ENCODE data around the gene SERTAD3. TPM values are rescaled to one million over a fixed set of nuclear protein-coding genes. Genes with fewer than 3 reads are reported as not detected.
A peak's percentile ranks its signal among the peaks of the same experiment; 100 is the strongest.

Gene SERTAD3
- total and polyA plus RNA-seq, 10 of the 15 experiments (the other 5 are each of a cell fraction or from before 2014, with no cell fraction given) = 4.2 to 22.4 (median 13.7) TPM

- 0 out of 2 replicates have a peak, but pooled peaks have one; percentile 24 for TF ChIP-seq ZNF687 (IDR thresholded peaks at IDR 0.05)
- TF ChIP-seq EZH2 (IDR thresholded peaks at IDR 0.05; ENCODE audit: borderline replicate concordance, control insufficient read depth, low read depth, low read length) = no peak
- TF ChIP-seq SPI1 (IDR thresholded peaks at IDR 0.05; ENCODE audit: borderline replicate concordance, insufficient read depth, low read depth, low read length) = peak; percentile 90
- no peak for TF ChIP-seq ZBTB40 (IDR thresholded peaks at IDR 0.05; ENCODE audit: borderline replicate concordance)
- 0 out of 2 replicates have a peak, but pooled peaks have one; percentile 37 for TF ChIP-seq HDGF (IDR thresholded peaks at IDR 0.05)
- no peak for TF ChIP-seq REST (IDR thresholded peaks at IDR 0.05; ENCODE audit: low read depth, low read length)
- no peak for TF ChIP-seq ATF2 (IDR thresholded peaks at IDR 0.05; ENCODE audit: low read length)
- TF ChIP-seq ZBTB11 (CRISPR knock-in tag; IDR thresholded peaks at IDR 0.05) = no peak
- 0 out of 2 replicates have a peak, but pooled peaks have one; percentile 17 for TF ChIP-seq TCF3 (IDR thresholded peaks at IDR 0.05; ENCODE audit: borderline replicate concordance, insufficient read depth, low read depth, low read length)
Observed at GRCh38 chr19:40461669-40462221, 17.6 kb upstream of the SERTAD3 start (continued).

All from GM12878 (cell line).